ENCODE measurements around the gene PRKACB.

- TF ChIP-seq CTCF (conservative IDR thresholded peaks at IDR 0.05; ENCODE audit: low read depth in 2 of 2) (no peak), EZH2 (IDR thresholded peaks at IDR 0.05; ENCODE audit: low read depth, unreplicated experiment) (no peak), CREB1 (CRISPR knock-in tag; IDR thresholded peaks at IDR 0.05; ENCODE audit: low read depth) (no peak), REST (IDR thresholded peaks at IDR 0.05; ENCODE audit: unreplicated experiment) (no peak), ZNF331 (CRISPR knock-in tag; IDR thresholded peaks at IDR 0.05; ENCODE audit: low read depth) (no peak)
Observed at GRCh38 chr1:84135341-84135740, 8.7 kb upstream of the PRKACB start.

Data from GM23338 (cell line).